Uterus (tissue), 4 donors: ENCODE measurements around the gene SRGN. TPM values are rescaled to one million over a fixed set of nuclear protein-coding genes. Genes with fewer than 3 reads are reported as not detected.

ENCODE experiments used
- DNase-seq, 2 donors: peaks; one replicate each; pipeline ENCODE4 v3.0.0-alpha.2; 2019 to 2020
- H3K27ac ChIP-seq, 2 donors: fragments of 200-600 bp; sonication (generic); 1 replicate in 1 of 2; 2 replicates in 1 of 2; pipeline ENCODE4 v1.5.1; 2016 to 2018
- H3K27me3 ChIP-seq, 2 donors: fragments of 200-600 bp; sonication (generic); one replicate each; pipeline ENCODE4 v1.5.1; 2018 to 2019; ENCODE audit warnings: control low read depth in 1 of 2
- H3K36me3 ChIP-seq, 2 donors: fragments of 200-600 bp; sonication (generic); one replicate each; pipeline ENCODE4 v1.5.1; 2019; ENCODE audit warnings: control low read depth in 1 of 2
- H3K4me1 ChIP-seq, 2 donors: fragments of 200-600 bp; sonication (generic); one replicate each; pipeline ENCODE4 v1.5.1; 2018 to 2019; ENCODE audit warnings: control low read depth in 1 of 2
- H3K4me3 ChIP-seq, 2 donors: fragments of 200-600 bp; sonication (generic); 1 replicate in 1 of 2; 2 replicates in 1 of 2; pipeline ENCODE4 v1.5.1; 2018 to 2019; ENCODE audit warnings: mild to moderate bottlenecking in 1 of 2
- H3K9me3 ChIP-seq, 2 donors: fragments of 200-600 bp; sonication (generic); one replicate each; pipeline ENCODE4 v1.5.1; 2019; ENCODE audit warnings: control low read depth in 1 of 2
- CTCF ChIP-seq, 4 experiments: fragments of 200-600 bp in 2 of 4; fragments of 450-650 bp in 2 of 4; sonication (generic) in 2 of 4; IDR thresholded peaks; one replicate each; pipeline ENCODE4 v1.5.1; 2016 to 2019; ENCODE audit warnings: antibody characterized with exemption in 4 of 4, mild to moderate bottlenecking in 2 of 4, moderate library complexity in 1 of 4
- POLR2A ChIP-seq, 2 donors: fragments of 450-650 bp; IDR thresholded peaks; one replicate each; pipeline ENCODE4 v1.6.1; 2016; ENCODE audit warnings: antibody characterized with exemption in 2 of 2, mild to moderate bottlenecking in 1 of 2, moderate library complexity in 1 of 2
- intact Hi-C: fragments of 100-400 bp; cut with DNase I; formaldehyde crosslinking; loops from one replicate; pipeline ENCODE4 v1.15.1; 2023; ENCODE audit warnings: low total_unique reads
- total RNA-seq, 4 donors: library from RNA; depleted of rRNA in 3 of 4; stranded (reverse); fragments of >200 nt in 3 of 4; gene quantifications; one replicate each; pipeline versions ENCODE4 v1.1.0 to v1.2.4, GENCODE V29; 2014 to 2023
- donor health status: DM: yes; HTN: yes; CAD: no.

Gene SRGN
- total RNA-seq, 4 donors from 2014 or later: 36.9 to 281 (median 120) TPM

DNA sequence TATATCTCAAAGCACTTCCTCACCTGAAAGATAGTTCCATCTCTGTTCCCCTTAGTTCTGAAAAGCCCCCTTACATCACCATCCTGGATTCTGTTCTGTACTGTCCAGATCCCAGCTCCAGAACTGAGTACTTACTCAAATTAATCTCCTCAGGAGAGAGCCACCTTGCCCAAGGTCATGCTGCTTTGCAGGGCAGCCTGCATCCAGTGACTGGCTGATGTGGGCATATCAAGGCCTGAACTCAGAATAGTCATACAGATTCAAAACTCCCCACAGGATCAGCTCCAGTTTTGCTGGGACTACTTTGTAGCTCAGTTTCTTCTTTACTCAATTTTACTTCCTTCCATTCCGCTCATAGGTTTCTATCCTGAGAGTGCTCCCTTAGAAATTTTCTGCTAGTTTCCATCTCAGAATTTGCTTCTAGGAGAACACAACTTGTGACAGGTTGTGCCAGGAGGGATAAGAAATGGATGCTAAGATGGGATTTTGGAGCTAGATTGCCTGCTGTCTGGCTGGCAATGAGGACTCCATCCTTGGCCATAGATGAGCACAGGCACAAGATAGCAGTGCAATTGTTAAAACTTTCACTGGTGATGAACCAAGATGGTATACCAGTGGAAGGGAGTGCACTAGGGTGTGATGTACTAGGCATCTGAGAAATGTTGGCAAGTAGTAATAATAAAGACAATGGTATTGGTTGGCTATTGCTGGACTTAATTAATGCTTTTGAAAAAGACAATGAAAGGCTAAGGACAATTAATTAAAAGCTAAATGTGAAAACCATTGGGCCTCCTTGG lies 17.3 kb downstream of the SRGN start:
- H3K27me3 ChIP-seq: no peaks in the 10 kb centered on the region
- TF ChIP-seq POLR2A (IDR thresholded peaks at IDR 0.05) (no peak), CTCF (IDR thresholded peaks at IDR 0.05) (no peak)

DNA sequence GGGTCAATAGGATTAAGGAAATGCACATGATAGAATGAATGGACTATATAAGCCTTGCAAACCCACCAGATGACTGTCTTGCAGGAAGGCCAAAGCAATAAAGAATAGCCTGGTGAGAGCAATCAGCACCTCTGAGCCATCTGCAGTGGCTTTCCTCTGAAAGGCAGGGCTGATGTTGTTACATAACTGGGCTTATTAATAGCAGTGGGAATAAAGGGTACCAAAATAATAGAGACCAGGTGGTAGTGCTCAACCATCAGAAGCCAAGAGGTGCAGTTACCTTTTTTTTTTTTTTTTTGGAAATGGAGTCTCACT lies 19.2 kb downstream of the SRGN start:
- no peaks in the 10 kb centered on the region for H3K4me1 ChIP-seq
- no peak for DNase-seq
- no peak overlapping the region for H3K4me3 ChIP-seq
- H3K27ac ChIP-seq: no peak overlapping the region
- H3K27me3 ChIP-seq: no peaks in the 10 kb centered on the region
- intact Hi-C loops: loop anchor here (10.0 kb wide), 1 partner anchor 102 kb away; no protein-coding TSS in a partner anchor
- no peaks in the 10 kb centered on the region for H3K36me3 ChIP-seq
- H3K9me3 ChIP-seq: no peaks in the 10 kb centered on the region
- no peak for TF ChIP-seq CTCF (IDR thresholded peaks at IDR 0.05)
- no peak for TF ChIP-seq POLR2A (IDR thresholded peaks at IDR 0.05)

More for the DNA sequence above, 17.3 kb downstream of the SRGN start:
- no peak overlapping the region for H3K27ac ChIP-seq
- intact Hi-C loops: loop anchor here (10.0 kb wide), 1 partner anchor 100 kb away; no protein-coding TSS in a partner anchor
- H3K4me3 ChIP-seq: no peak overlapping the region
- H3K36me3 ChIP-seq: no peaks in the 10 kb centered on the region
- DNase-seq: no peak
- no peaks in the 10 kb centered on the region for H3K4me1 ChIP-seq
- H3K9me3 ChIP-seq: no peaks in the 10 kb centered on the region

GRCh38 chr10:69107699-69108098 lies 19.8 kb downstream of the SRGN start:
- intact Hi-C loops: loop anchor here (10.0 kb wide), 1 partner anchor 103 kb away; no protein-coding TSS in a partner anchor

DNA sequence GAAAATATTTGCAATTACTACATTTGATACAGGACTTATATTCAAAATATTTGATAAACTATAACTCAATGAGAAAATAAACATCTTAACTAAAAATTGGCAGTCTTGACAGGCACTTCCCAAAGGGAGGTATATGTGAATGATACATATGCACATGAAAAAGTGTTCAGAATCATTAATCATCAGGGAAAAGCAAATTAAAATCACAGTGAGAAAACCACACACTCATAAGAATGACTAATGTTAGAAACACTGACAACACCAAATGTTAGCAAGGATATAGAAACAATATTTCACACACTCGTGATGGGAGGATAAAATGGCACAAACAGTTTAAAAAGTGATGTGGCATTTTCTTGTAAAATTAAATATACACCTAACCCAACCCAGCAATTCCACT lies 32.0 kb downstream of the SRGN start:
- H3K27me3 ChIP-seq: no peaks in the 10 kb centered on the region
- H3K4me3 ChIP-seq: no peak overlapping the region
- intact Hi-C loops: no loop called here
- H3K36me3 ChIP-seq: no peaks in the 10 kb centered on the region
- no peak for TF ChIP-seq CTCF (IDR thresholded peaks at IDR 0.05)
- no peak for TF ChIP-seq POLR2A (IDR thresholded peaks at IDR 0.05)
- no peaks in the 10 kb centered on the region for H3K4me1 ChIP-seq
- H3K9me3 ChIP-seq: no peaks in the 10 kb centered on the region
- DNase-seq: no peak
- no peak overlapping the region for H3K27ac ChIP-seq

More at GRCh38 chr10:69107699-69108098, 19.8 kb downstream of the SRGN start:
- Histone ChIP-seq H3K4me3 (no peak overlapping the region), H3K36me3 (no peaks in the 10 kb centered on the region), H3K9me3 (no peaks in the 10 kb centered on the region), H3K27ac (no peak overlapping the region), H3K4me1 (no peaks in the 10 kb centered on the region), H3K27me3 (no peaks in the 10 kb centered on the region)
- no peak for DNase-seq
- TF ChIP-seq CTCF (IDR thresholded peaks at IDR 0.05): no peak
- TF ChIP-seq POLR2A (IDR thresholded peaks at IDR 0.05): no peak

DNA sequence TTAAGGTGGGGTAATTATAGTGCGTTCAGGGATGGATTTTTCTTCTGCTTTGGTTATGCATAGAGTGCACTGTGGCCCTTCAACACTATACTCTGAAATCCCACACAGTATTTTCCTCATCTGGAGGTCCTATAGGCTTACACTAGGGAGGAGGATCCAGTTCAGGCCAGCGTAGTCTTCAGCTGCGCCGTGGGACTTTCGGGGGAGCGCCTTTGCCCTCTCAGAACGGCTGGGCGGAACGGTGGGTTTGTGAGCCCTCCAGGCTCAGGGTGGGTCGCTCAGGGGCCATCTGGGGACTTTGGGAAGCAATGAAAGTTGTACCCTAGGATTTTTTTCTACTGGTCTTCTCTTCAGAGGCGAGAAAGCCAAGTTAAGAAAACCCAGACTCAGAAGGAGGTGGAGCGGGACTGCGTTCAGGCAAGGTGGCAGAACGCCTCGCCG lies 35.4 kb downstream of the SRGN start:
- no peaks in the 10 kb centered on the region for H3K36me3 ChIP-seq
- H3K4me1 ChIP-seq: peaks cover 0 to 9% of the 10 kb centered on the region in 2 donors
- H3K4me3 ChIP-seq: peak overlapping the region; percentile 84 to 92
- intact Hi-C loops: no loop called here
- DNase-seq: no peak
- TF ChIP-seq CTCF (IDR thresholded peaks at IDR 0.05): peak in 1 of 4 experiments; percentile 43
- TF ChIP-seq POLR2A (IDR thresholded peaks at IDR 0.05): no peak
- H3K9me3 ChIP-seq: no peaks in the 10 kb centered on the region
- H3K27ac ChIP-seq: peak overlapping the region; percentile 92 to 99
- H3K27me3 ChIP-seq: no peaks in the 10 kb centered on the region
